HepG2 (cell line): ENCODE results near the gene MRPL28. TPM values are rescaled to one million over a fixed set of nuclear protein-coding genes. Genes with fewer than 3 reads are reported as not detected.

ENCODE experiments used
- DR1 ChIP-seq: sonication (generic); formaldehyde crosslinking; IDR thresholded peaks from 2 replicates; pipeline ENCODE4 v1.8.0; 2021; ENCODE audit warnings: mild to moderate bottlenecking, missing genetic modification reagents, inconsistent platforms
- HNRNPH1 ChIP-seq: fragments of 200-400 bp; formaldehyde crosslinking; optimal IDR thresholded peaks from 2 replicates; pipeline ENCODE3; 2017; ENCODE audit warnings: mild to moderate bottlenecking, low read depth, low read length
- IRX3 ChIP-seq: sonication (generic); formaldehyde crosslinking; IDR thresholded peaks from 2 replicates; pipeline ENCODE4 v1.8.1; 2023; ENCODE audit warnings: mild to moderate bottlenecking, low read depth, missing genetic modification reagents, borderline replicate concordance
- KDM2A ChIP-seq: sonication (generic); formaldehyde crosslinking; IDR thresholded peaks from 2 replicates; pipeline ENCODE4 v1.4.0; 2020; ENCODE audit warnings: low read depth, missing genetic modification reagents, borderline replicate concordance
- KLF15 ChIP-seq: sonication (generic); formaldehyde crosslinking; IDR thresholded peaks from 2 replicates; pipeline ENCODE4 v1.8.1; 2023; ENCODE audit warnings: borderline replicate concordance, mild to moderate bottlenecking, inconsistent platforms, missing genetic modification reagents, mixed read lengths
- MEIS1 ChIP-seq: sonication (generic); formaldehyde crosslinking; IDR thresholded peaks from 2 replicates; pipeline ENCODE4 v1.9.0; 2021; ENCODE audit warnings: mild to moderate bottlenecking, missing genetic modification reagents, moderate library complexity, borderline replicate concordance
- MYC ChIP-seq: sonication (generic); formaldehyde crosslinking; IDR thresholded peaks from 2 replicates; pipeline ENCODE4 v1.9.0; 2021; ENCODE audit warnings: missing genetic modification reagents, borderline replicate concordance
- PAX8 ChIP-seq: sonication (generic); formaldehyde crosslinking; IDR thresholded peaks from 2 replicates; pipeline ENCODE4 v1.8.0; 2022; ENCODE audit warnings: mild to moderate bottlenecking, missing genetic modification reagents, borderline replicate concordance
- PHF5A ChIP-seq: IDR thresholded peaks from one replicate; pipeline ENCODE4 v1.6.1; 2018; ENCODE audit warnings: low read depth, missing genetic modification reagents; ENCODE audit not compliant: unreplicated experiment
- RBM22 ChIP-seq: fragments of 200-400 bp; formaldehyde crosslinking; optimal IDR thresholded peaks from 2 replicates; pipeline ENCODE3; 2017; ENCODE audit warnings: mild to moderate bottlenecking, low read length, moderate library complexity
- RCOR2 ChIP-seq: IDR thresholded peaks from 2 replicates; pipeline ENCODE4 v1.6.1; 2016; ENCODE audit warnings: missing biosample characterization, missing genetic modification reagents
- REXO4 ChIP-seq: sonication (generic); formaldehyde crosslinking; IDR thresholded peaks from 2 replicates; pipeline ENCODE4 v1.8.0; 2022; ENCODE audit warnings: missing genetic modification reagents, mild to moderate bottlenecking, borderline replicate concordance
- SP4 ChIP-seq: sonication (generic); formaldehyde crosslinking; IDR thresholded peaks from 2 replicates; pipeline ENCODE4 v1.8.1; 2023; ENCODE audit warnings: mild to moderate bottlenecking, missing genetic modification reagents
- ZNF160 ChIP-seq: sonication (generic); formaldehyde crosslinking; IDR thresholded peaks from 2 replicates; pipeline ENCODE4 v1.8.0; 2022; ENCODE audit warnings: mild to moderate bottlenecking, inconsistent platforms, missing genetic modification reagents
- ZNF468 ChIP-seq: sonication (generic); formaldehyde crosslinking; IDR thresholded peaks from 2 replicates; pipeline ENCODE4 v1.8.0; 2022; ENCODE audit warnings: mild to moderate bottlenecking, moderate library complexity, missing genetic modification reagents
- ZNF510 ChIP-seq: sonication (generic); formaldehyde crosslinking; IDR thresholded peaks from 2 replicates; pipeline ENCODE4 v1.4.0; 2020; ENCODE audit warnings: low read depth, mild to moderate bottlenecking, missing genetic modification reagents
- ZNF547 ChIP-seq: sonication (generic); formaldehyde crosslinking; IDR thresholded peaks from 2 replicates; pipeline ENCODE4 v1.5.1; 2020; ENCODE audit warnings: mild to moderate bottlenecking, missing genetic modification reagents
- ZNF629 ChIP-seq: sonication (generic); formaldehyde crosslinking; conservative IDR thresholded peaks from 2 replicates; pipeline ENCODE4 v1.5.0; 2020; ENCODE audit warnings: missing genetic modification reagents
- ZNF644 ChIP-seq: IDR thresholded peaks from 2 replicates; pipeline ENCODE4 v1.6.1; 2016; ENCODE audit warnings: low read depth
- polyA plus RNA-seq, 8 experiments: library from polyadenylated mRNA; depleted of rRNA in 3 of 8; stranded (reverse) in 7 of 8; unstranded in 1 of 8; fragments of >200 nt; fragmentation: Illumina TruSeq in 4 of 8; extraction: Trizol in 4 of 8; gene quantifications; 2 replicates each; pipeline versions ENCODE4 v1.2.1 to v1.2.3, GENCODE V29; 2011 to 2016; ENCODE audit warnings: low read depth in 4 of 8, missing spikeins in 1 of 8, mixed read lengths in 1 of 8; ENCODE audit not compliant: insufficient read depth in 1 of 8
- total RNA-seq, 5 experiments: library from RNA; depleted of rRNA; stranded (reverse); fragments of >200 nt; fragmentation: Illumina TruSeq; extraction: Trizol; gene quantifications; 2 replicates each; pipeline ENCODE4 v1.2.3, GENCODE V29; 2016; ENCODE audit warnings: low read depth in 1 of 5
- TF ChIP-seq, protein P1 (sequence below): sonication (generic); formaldehyde crosslinking; IDR thresholded peaks from 2 replicates; pipeline ENCODE4 v1.8.0; 2022; ENCODE audit warnings: missing genetic modification reagents, mild to moderate bottlenecking, inconsistent platforms, borderline replicate concordance
- TF ChIP-seq, protein P2 (sequence below): IDR thresholded peaks from 2 replicates; pipeline ENCODE4 v1.6.1; 2016; ENCODE audit warnings: low read depth, borderline replicate concordance
- TF ChIP-seq, protein P3 (sequence below): IDR thresholded peaks from 2 replicates; pipeline ENCODE4 v1.6.1; 2016; ENCODE audit warnings: control low read depth
- TF ChIP-seq, protein P4 (sequence below): sonication (generic); formaldehyde crosslinking; IDR thresholded peaks from 2 replicates; pipeline ENCODE4 v1.8.1; 2023; ENCODE audit warnings: mild to moderate bottlenecking, moderate library complexity, missing genetic modification reagents
- TF ChIP-seq, protein P5 (sequence below): sonication (generic); formaldehyde crosslinking; IDR thresholded peaks from 2 replicates; pipeline ENCODE4 v1.4.0; 2020; ENCODE audit warnings: missing genetic modification reagents

The MRPL28 gene
- total and polyA plus RNA-seq, 2 of the 13 experiments (the other 11 are each of a cell fraction or from before 2014, with no cell fraction given), result 114 to 135 TPM

DNA sequence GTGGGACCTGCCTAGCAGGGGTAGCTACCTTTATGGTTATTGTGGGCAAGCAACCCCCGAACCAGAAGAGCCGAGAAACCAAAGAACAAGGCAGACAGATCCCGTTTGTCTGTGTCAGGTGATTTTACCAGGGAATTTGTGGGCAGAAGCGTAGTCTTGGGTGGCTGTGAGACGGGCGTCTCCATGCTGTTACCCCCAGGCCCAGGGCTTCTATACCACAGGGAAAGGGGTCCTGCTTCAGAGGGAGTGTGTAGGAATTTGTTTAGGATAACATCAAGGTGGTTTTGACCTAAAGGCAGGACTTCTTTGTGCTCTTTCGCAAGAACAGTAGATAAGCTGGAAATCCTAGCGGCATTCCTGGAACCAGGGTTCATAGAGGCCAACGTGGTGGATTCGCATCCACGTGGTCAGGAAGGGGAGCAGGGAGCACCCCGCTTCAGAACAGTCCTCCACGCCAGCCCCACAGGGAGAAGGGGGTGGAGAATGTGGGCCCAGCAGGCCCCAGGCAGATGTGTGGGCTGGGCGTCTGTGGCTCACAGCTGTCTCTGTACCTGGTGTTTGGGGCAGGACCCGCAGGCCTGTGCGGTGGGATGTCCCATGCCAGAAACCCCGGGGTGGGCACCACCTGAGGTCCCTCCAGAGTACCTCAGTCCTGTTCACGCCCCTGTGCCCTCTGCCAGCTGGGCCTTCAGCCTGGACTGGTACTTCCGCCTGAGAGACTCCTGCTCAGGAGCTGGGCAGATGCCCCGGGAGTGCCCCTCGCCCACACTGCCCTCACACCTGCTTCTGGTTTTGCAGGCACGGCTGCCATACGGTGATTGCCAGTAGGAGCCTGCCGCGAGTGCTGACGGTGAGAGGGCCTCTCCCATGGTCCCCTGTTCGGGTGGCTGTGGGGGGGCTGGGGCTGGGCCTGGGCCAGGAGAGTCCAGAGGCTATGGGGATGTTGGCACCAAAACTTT, 35.5 kb upstream of the MRPL28 start (continued):
- TF ChIP-seq, protein P1, sequence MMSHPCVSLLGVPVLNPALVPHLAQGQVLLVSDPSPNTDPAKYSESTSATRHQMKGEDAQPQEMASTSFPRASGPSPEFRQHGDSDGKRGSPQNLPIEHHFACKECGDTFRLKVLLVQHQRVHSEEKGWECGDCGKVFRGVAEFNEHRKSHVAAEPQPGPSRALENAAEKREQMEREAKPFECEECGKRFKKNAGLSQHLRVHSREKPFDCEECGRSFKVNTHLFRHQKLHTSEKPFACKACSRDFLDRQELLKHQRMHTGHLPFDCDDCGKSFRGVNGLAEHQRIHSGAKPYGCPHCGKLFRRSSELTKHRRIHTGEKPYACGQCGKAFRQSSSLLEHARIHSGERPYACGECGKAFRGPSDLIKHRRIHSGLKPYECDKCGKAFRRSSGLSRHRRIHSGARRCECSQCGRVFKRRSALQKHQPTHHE, result no peak
- TF ChIP-seq ZNF644 (CRISPR knock-in tag) (peak; percentile 52; the same call in 1 of the 2 replicates), ZNF468 (CRISPR knock-in tag) (0 out of 2 replicates have a peak, but pooled peaks have one; percentile 22), ZNF629 (CRISPR knock-in tag) (peak; percentile 45; the same call in 1 of the 2 replicates), RCOR2 (CRISPR knock-in tag) (peak; percentile 79), HNRNPH1 (no peak), MYC (CRISPR knock-in tag) (peak; percentile 99), KLF15 (CRISPR knock-in tag) (no peak), MEIS1 (CRISPR knock-in tag) (0 out of 2 replicates have a peak, but pooled peaks have one; percentile 56), SP4 (CRISPR knock-in tag) (peak; percentile 55; the same call in 1 of the 2 replicates), RBM22 (peak; percentile 33), PAX8 (no peak), ZNF510 (CRISPR knock-in tag) (peak; percentile 72; the same call in 1 of the 2 replicates), ZNF160 (no peak), KDM2A (CRISPR knock-in tag) (peak; percentile 78), IRX3 (CRISPR knock-in tag) (no peak), REXO4 (CRISPR knock-in tag) (no peak), DR1 (CRISPR knock-in tag) (no peak), ZNF547 (CRISPR knock-in tag) (no peak), PHF5A (CRISPR knock-in tag) (no peak)
- TF ChIP-seq, protein P2, sequence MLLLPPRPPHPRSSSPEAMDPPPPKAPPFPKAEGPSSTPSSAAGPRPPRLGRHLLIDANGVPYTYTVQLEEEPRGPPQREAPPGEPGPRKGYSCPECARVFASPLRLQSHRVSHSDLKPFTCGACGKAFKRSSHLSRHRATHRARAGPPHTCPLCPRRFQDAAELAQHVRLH, result peak; percentile 93; the same call in 1 of the 2 replicates
- TF ChIP-seq, protein P3, sequence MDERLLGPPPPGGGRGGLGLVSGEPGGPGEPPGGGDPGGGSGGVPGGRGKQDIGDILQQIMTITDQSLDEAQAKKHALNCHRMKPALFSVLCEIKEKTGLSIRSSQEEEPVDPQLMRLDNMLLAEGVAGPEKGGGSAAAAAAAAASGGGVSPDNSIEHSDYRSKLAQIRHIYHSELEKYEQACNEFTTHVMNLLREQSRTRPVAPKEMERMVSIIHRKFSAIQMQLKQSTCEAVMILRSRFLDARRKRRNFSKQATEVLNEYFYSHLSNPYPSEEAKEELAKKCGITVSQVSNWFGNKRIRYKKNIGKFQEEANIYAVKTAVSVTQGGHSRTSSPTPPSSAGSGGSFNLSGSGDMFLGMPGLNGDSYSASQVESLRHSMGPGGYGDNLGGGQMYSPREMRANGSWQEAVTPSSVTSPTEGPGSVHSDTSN (CRISPR knock-in tag), result no peak
- TF ChIP-seq, protein P4, sequence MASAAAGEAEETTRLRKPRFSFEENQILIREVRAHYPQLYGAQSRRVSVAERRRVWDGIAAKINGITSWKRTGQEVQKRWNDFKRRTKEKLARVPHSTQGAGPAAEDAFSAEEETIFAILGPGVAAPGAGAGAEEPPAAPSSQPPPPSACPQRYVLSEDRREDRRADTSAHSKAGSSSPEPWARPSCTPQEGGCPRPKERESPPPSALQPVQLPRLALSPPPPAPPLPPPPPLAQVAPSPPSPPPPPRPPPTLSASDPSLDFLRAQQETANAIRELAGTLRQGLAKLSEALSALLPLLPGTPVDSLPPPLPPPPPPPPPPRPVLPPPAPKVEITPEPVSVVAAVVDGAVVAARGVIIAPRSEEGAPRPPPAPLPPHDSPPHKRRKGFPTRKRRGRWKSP (CRISPR knock-in tag), result peak; percentile 65
- TF ChIP-seq, protein P5, sequence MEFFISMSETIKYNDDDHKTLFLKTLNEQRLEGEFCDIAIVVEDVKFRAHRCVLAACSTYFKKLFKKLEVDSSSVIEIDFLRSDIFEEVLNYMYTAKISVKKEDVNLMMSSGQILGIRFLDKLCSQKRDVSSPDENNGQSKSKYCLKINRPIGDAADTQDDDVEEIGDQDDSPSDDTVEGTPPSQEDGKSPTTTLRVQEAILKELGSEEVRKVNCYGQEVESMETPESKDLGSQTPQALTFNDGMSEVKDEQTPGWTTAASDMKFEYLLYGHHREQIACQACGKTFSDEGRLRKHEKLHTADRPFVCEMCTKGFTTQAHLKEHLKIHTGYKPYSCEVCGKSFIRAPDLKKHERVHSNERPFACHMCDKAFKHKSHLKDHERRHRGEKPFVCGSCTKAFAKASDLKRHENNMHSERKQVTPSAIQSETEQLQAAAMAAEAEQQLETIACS (CRISPR knock-in tag), result no peak
